Adrenal gland (tissue), 12 donors: ENCODE data around the gene RNH1. TPM values are rescaled to one million over a fixed set of nuclear protein-coding genes. Genes with fewer than 3 reads are reported as not detected.

ENCODE experiments used
- DNase-seq, 7 donors: peaks; one replicate each; pipeline ENCODE4 v3.0.0-alpha.2; 2019 to 2020
- H3K27ac ChIP-seq, 5 donors: fragments of 200-600 bp; sonication (generic) in 4 of 5; 1 replicate in 3 of 5; 2 replicates in 2 of 5; pipeline versions ENCODE4 v1.5.1 to v1.8.0; 2016 to 2020; ENCODE audit warnings: mild to moderate bottlenecking in 1 of 5
- H3K27me3 ChIP-seq: fragments of 200-600 bp; 2 replicates; pipeline ENCODE4 v1.8.0; 2021
- H3K36me3 ChIP-seq, 2 donors: fragments of 200-600 bp; replicated peaks in 1 of 2; 1 replicate in 1 of 2; 2 replicates in 1 of 2; pipeline versions ENCODE4 v1.5.1 to v1.8.0; 2018 to 2022
- H3K4me1 ChIP-seq, 2 donors: fragments of 200-600 bp; replicated peaks in 1 of 2; 1 replicate in 1 of 2; 2 replicates in 1 of 2; pipeline versions ENCODE4 v1.5.1 to v1.8.0; 2018 to 2021
- H3K4me3 ChIP-seq, 4 donors: fragments of 200-600 bp; sonication (generic) in 3 of 4; one replicate each; pipeline ENCODE4 v1.5.1; 2016 to 2018
- H3K9me3 ChIP-seq, 3 donors: fragments of 200-600 bp; sonication (generic) in 1 of 3; replicated peaks in 1 of 3; 1 replicate in 2 of 3; 2 replicates in 1 of 3; pipeline versions ENCODE4 v1.5.1 to v1.8.0; 2016 to 2021
- CTCF ChIP-seq, 6 experiments: fragments of 450-650 bp in 4 of 6; fragments of 200-600 bp in 2 of 6; sonication (generic) in 1 of 6; IDR thresholded peaks; 1 replicate in 5 of 6; 2 replicates in 1 of 6; pipeline versions ENCODE4 v1.5.1 to v1.8.0; 2016 to 2021; ENCODE audit warnings: antibody characterized with exemption in 6 of 6, mild to moderate bottlenecking in 2 of 6, moderate library complexity in 1 of 6
- POLR2A ChIP-seq, 2 donors: fragments of 450-650 bp; IDR thresholded peaks; one replicate each; pipeline ENCODE4 v1.6.1; 2017; ENCODE audit warnings: antibody characterized with exemption in 2 of 2, mild to moderate bottlenecking in 2 of 2, moderate library complexity in 1 of 2
- WGBS, 4 donors: extraction: QIAGEN DNeasy Blood & Tissue Kit in 2 of 4; methylation state at CpG; one replicate each; pipeline versions ENCODE4 v1.1.5 to v1.1.7; 2013 to 2017; 5-methylcytosine and 5-hydroxymethylcytosine counted together
- intact Hi-C, 2 donors: fragments of 100-400 bp; cut with DNase I; formaldehyde crosslinking; loops; one replicate each; pipeline versions ENCODE4 v1.14.1 to v1.15.0; 2022 to 2023
- polyA plus RNA-seq, 3 donors: library from polyadenylated mRNA; stranded (reverse); fragments of 200-250 nt in 2 of 3; fragments of 350-450 nt in 1 of 3; fragmentation: Illumina TruSeq in 1 of 3; extraction: RNeasy Lipid Tissue Mini Kit (QIAGEN cat#74804) in 1 of 3; gene quantifications; one replicate each; pipeline ENCODE4 v1.2.3, GENCODE V29; 2013 to 2014
- total RNA-seq, 9 donors: library from RNA; depleted of rRNA in 4 of 9; stranded (reverse); fragments of >200 nt in 4 of 9; fragments of 120-200 nt in 1 of 9; fragmentation: NEBNext Ultra II Directional in 1 of 9; extraction: Animal tissue kit (Norgen Biotek cat#: 25700) in 1 of 9; gene quantifications; one replicate each; pipeline versions ENCODE4 v1.1.0 to v1.2.4, GENCODE V29; 2013 to 2023
- donor health status: healthy with polysubstance abuse.
- donor health status: Bipolar disorder and iron deficiency.
- donor health status: DM: yes; HTN: yes; CAD: no.
- donor health status: DM: no; HTN: no; CAD: no.
- donor health status: DM: no; HTN: no; CAD: no.
- donor health status: DM: yes; HTN: yes; CAD: no.

The RNH1 gene
- total and polyA plus RNA-seq, 12 donors: 36.3 to 342 (median 205) TPM

- Histone ChIP-seq H3K4me1 (no peaks in the 10 kb centered on the region), H3K4me3 (no peak overlapping the region), H3K36me3 (peaks cover 0 to 24% of the 10 kb centered on the region in 2 donors), H3K9me3 (no peaks in the 10 kb centered on the region), H3K27ac (no peak overlapping the region), H3K27me3 (no peaks in the 10 kb centered on the region)
- DNase-seq: no peak
- TF ChIP-seq CTCF (IDR thresholded peaks at IDR 0.05) (no peak), POLR2A (IDR thresholded peaks at IDR 0.05) (no peak)
- WGBS, 4 donors: 91 to 95% (median 93%) methylated on average over 11 to 16 of the region's 16 CpGs
- intact Hi-C loops: no loop called here
These were observed 44.7 kb downstream of the RNH1 start for GRCh38 chr11:462107-462890.

GRCh38 chr11:461626-462025, 45.4 kb downstream of the RNH1 start:
- intact Hi-C loops: no loop called here
- TF ChIP-seq POLR2A (IDR thresholded peaks at IDR 0.05) (no peak), CTCF (IDR thresholded peaks at IDR 0.05) (no peak)

GRCh38 chr11:460331-461199, 46.5 kb downstream of the RNH1 start:
- Histone ChIP-seq H3K36me3 (peaks cover 0 to 24% of the 10 kb centered on the region in 2 donors), H3K4me1 (peaks cover 0 to 3% of the 10 kb centered on the region in 2 donors), H3K27ac (peak overlapping the region in 4 of 5 donors; percentile 1 to 82 (median 56)), H3K9me3 (no peaks in the 10 kb centered on the region), H3K4me3 (no peak overlapping the region), H3K27me3 (no peaks in the 10 kb centered on the region)
- no peak for TF ChIP-seq CTCF (IDR thresholded peaks at IDR 0.05)
- TF ChIP-seq POLR2A (IDR thresholded peaks at IDR 0.05): peak in 1 of 2 donors; percentile 41
- 78 to 85% (median 82%) methylated on average over 20 to 41 of the region's 41 CpGs for WGBS, 4 donors
- peak in 4 of 7 donors; percentile 33 to 72 (median 50) for DNase-seq
- intact Hi-C loops: no loop called here

More at GRCh38 chr11:461626-462025, 45.4 kb downstream of the RNH1 start:
- WGBS, 4 donors: 88 to 94% (median 92%) methylated on average over 3 to 9 of the region's 9 CpGs
- H3K27me3 ChIP-seq: no peaks in the 10 kb centered on the region
- peaks cover 0 to 24% of the 10 kb centered on the region in 2 donors for H3K36me3 ChIP-seq
- H3K9me3 ChIP-seq: no peaks in the 10 kb centered on the region
- no peaks in the 10 kb centered on the region for H3K4me1 ChIP-seq
- DNase-seq: no peak
- H3K4me3 ChIP-seq: no peak overlapping the region
- peak overlapping the region in 1 of 5 donors; percentile 82 for H3K27ac ChIP-seq
